SK-N-MC (cell line): ENCODE measurements around the gene CNTNAP3.
"Not testable (repeated sequence)": the region's sequence is repeated elsewhere in the genome, so short reads cannot be mapped to it uniquely, and the experiment has no call there.

Experiments used
- EZH2 ChIP-seq: fragments of 200-600 bp; sonication (generic); IDR thresholded peaks from one replicate; pipeline ENCODE4 v1.6.1; 2017; ENCODE audit warnings: antibody characterized with exemption
- POLR2AphosphoS5 ChIP-seq: IDR thresholded peaks from 2 replicates; pipeline ENCODE4 v1.6.1; 2012; ENCODE audit warnings: mild to moderate bottlenecking, low read depth, low read length, borderline replicate concordance

DNA sequence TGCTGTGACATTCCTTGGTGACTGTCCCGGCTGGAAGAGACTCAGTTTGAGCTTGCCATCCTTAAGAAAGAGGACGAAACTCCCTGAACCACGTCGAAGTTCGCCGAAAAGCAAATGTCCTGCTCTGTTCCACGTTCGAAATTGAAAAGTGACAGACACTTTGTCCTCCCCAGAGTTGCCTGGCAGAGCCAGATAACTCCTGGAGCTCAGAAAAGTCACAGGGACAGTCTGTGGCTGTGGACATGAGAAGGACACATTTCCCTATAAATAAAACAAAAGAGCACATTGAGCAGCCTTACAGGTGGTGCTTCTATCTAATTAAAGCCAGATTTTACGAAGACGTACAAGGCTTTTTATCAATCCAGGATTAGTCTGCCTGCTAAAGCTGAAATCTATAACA is 116.6 kb downstream of the CNTNAP3 start:
- TF ChIP-seq EZH2, POLR2AphosphoS5: not testable (repeated sequence)
